ENCODE data around the gene GALNT16.

GRCh38 chr14:69299286-69300035, 39.5 kb downstream of the GALNT16 start:
- TF ChIP-seq CTCF (conservative IDR thresholded peaks at IDR 0.05; ENCODE audit: low read length) (peak; percentile 71), EZH2phosphoT487 (IDR thresholded peaks at IDR 0.05; ENCODE audit: borderline replicate concordance, low read depth, low read length) (no peak)

Data from OCI-LY7 (cell line).